Measurements from ENCODE around the gene STRN4.

DNA sequence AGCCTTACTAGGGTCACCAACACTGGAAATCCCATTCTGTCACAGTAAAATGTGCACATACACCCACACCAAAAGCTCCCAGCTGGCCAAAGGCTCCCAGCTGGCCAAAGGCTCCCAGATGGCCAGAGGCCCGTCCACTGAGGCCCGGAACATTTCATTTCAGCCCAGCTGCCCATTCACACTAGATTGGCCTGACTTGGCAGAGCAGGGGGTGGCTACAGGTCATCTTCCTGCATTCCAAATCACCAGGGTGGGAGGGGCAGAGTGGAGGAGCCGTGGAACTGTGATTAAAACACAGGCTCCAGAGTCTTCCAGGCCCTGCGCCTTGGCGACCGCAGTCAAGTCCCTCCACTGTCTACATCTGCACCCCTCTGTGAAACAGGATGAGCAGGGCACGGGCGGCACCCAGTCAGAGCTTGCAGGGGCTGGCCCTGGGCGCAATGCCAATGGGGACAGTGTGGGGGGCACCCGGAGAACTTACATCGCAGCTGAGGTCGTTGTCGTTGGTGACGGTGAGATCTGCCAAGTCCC lies 19.2 kb downstream of the STRN4 start:
- no peak for TF ChIP-seq CTCF (conservative IDR thresholded peaks at IDR 0.05 in 1 of 2, IDR thresholded peaks at IDR 0.05 in 1 of 2; ENCODE audit: low read depth in 1 of 2, low read length in 2 of 2)
- TF ChIP-seq EZH2 (IDR thresholded peaks at IDR 0.05; ENCODE audit: low read length, missing control alignments): no peak

All from fibroblast of lung (primary cell).